Measurements from ENCODE around the gene CCDC106. TPM values are rescaled to one million over a fixed set of nuclear protein-coding genes. Genes with fewer than 3 reads are reported as not detected.

CCDC106 gene
- total and polyA plus RNA-seq, 2 of the 4 experiments (the other 2 are of a cell fraction): 2.3 to 13.6 TPM

GRCh38 chr19:55660991-55661390 is 13.0 kb downstream of the CCDC106 start:
- TF ChIP-seq BHLHE40 (IDR thresholded peaks at IDR 0.05; ENCODE audit: low read depth, low read length): no peak
- no peak for TF ChIP-seq MAFK (IDR thresholded peaks at IDR 0.05; ENCODE audit: low read depth, low read length)
- TF ChIP-seq RAD21 (IDR thresholded peaks at IDR 0.05; ENCODE audit: low read length): no peak
- 33% methylated on average over 1 of the region's 16 CpGs; no CpG with 5 or more reads in 1 of the 2 experiments for WGBS, 2 experiments (ENCODE audit: extremely low coverage in 2 of 2, insufficient read length in 1 of 2)
- dilution Hi-C loops (cut with HindIII; ENCODE audit: low sequenced_read_pairs, unreplicated experiment) (no loop called here), intact Hi-C loops (cut with micrococcal nuclease) (no loop called here), in situ Hi-C loops (cut with MboI; ENCODE audit: low sequenced_read_pairs) (loop anchor here (25.0 kb wide), 2 partner anchors 1199 to 1524 kb away; partner anchors contain the start of genes CDC42EP5, CNOT3 and LENG9)
- H3K79me1 ChIP-seq (ENCODE audit: low read depth in 1 of 2, low read length in 2 of 2): peaks cover 12 to 52% of the 10 kb centered on the region in 2 experiments
- no TSS peak for BruUV-seq (replicated peaks)
- H2BK5ac ChIP-seq (ENCODE audit: low read depth, low read length, poor library complexity, severe bottlenecking): no peak overlapping the region
- no peak overlapping the region for H3K18ac ChIP-seq (ENCODE audit: low read depth, low read length)
- H3K4me2 ChIP-seq (ENCODE audit: low read depth, low read length): no peak overlapping the region
- H2BK20ac ChIP-seq (ENCODE audit: low read depth, low read length): no peak overlapping the region
- no peak overlapping the region for H3K9ac ChIP-seq (ENCODE audit: low read depth, low read length)
- no peak overlapping the region for H3K4me3 ChIP-seq (ENCODE audit: insufficient read depth, low read depth, low read length)
- H2BK15ac ChIP-seq (ENCODE audit: low read depth, low read length): no peak overlapping the region
- H3K27ac ChIP-seq (ENCODE audit: insufficient read depth, low read length): no peak overlapping the region
- no peak overlapping the region for H2AFZ ChIP-seq (replicated peaks; ENCODE audit: low read length, poor library complexity)
- no peak overlapping the region for H2AK5ac ChIP-seq (ENCODE audit: low read depth, low read length)
- H3K14ac ChIP-seq (replicated peaks; ENCODE audit: low read depth, low read length): no peak overlapping the region
- peaks cover 13% of the 10 kb centered on the region for H3K9me1 ChIP-seq (ENCODE audit: insufficient read depth, low read length)
- H3K36me3 ChIP-seq (ENCODE audit: control insufficient read depth, insufficient read depth, low read length): peaks cover 59% of the 10 kb centered on the region
- peaks cover 10% of the 10 kb centered on the region for H3K4me1 ChIP-seq (ENCODE audit: control insufficient read depth, insufficient read depth, low read length)
- no peak overlapping the region for H3K56ac ChIP-seq (ENCODE audit: extremely low read depth, insufficient read depth, low read length)
- H3K4ac ChIP-seq (ENCODE audit: low read depth, low read length): no peak overlapping the region
- no peak overlapping the region for H3K23ac ChIP-seq (ENCODE audit: low read depth, low read length)
- no peak overlapping the region for H4K91ac ChIP-seq (ENCODE audit: insufficient read depth, low read depth, low read length)
- ChIA-PET CTCF (no interaction called here), POLR2A (ENCODE audit: unreplicated experiment) (no interaction called here)
- DNase-seq: no peak
- H3K9me3 ChIP-seq (ENCODE audit: control insufficient read depth, insufficient read depth, low read length): no peaks in the 10 kb centered on the region
- no peaks in the 10 kb centered on the region for H3K27me3 ChIP-seq (ENCODE audit: control insufficient read depth, insufficient read depth, low read length)
- H2BK120ac ChIP-seq (ENCODE audit: low read depth, low read length): no peak overlapping the region
- no peak overlapping the region for H4K8ac ChIP-seq (ENCODE audit: low read depth in 2 of 2, low read length in 2 of 2)
- no peak overlapping the region for H4K5ac ChIP-seq (ENCODE audit: low read depth, low read length)
- ATAC-seq (ENCODE audit: low read depth): no peak
- H2AK9ac ChIP-seq (replicated peaks; ENCODE audit: low read depth, low read length, poor library complexity): peak overlapping the region; percentile 50
- peaks cover 90% of the 10 kb centered on the region for H4K20me1 ChIP-seq (ENCODE audit: insufficient read depth, low read length)

All from IMR-90 (cell line).